Fibroblast of pulmonary artery (primary cell): ENCODE results near the gene FOSL2.

ENCODE experiments used
- DNase-seq: peaks from one replicate; pipeline ENCODE4 v3.0.0-alpha.2; 2010; ENCODE audit warnings: low read depth
- H3K4me3 ChIP-seq: replicated peaks from 2 replicates; pipeline ENCODE4 v1.5.1; 2011; ENCODE audit warnings: low read depth, mild to moderate bottlenecking, control low read depth, low read length, moderate library complexity
- CTCF ChIP-seq: IDR thresholded peaks from 2 replicates; pipeline ENCODE4 v1.5.1; 2011; ENCODE audit warnings: mild to moderate bottlenecking, control low read depth, low read length, inconsistent platforms; ENCODE audit errors: missing control alignments

Gene FOSL2

GRCh38 chr2:28447943-28448792 lies 55.5 kb downstream of the FOSL2 start:
- peak; percentile 92 for DNase-seq
- no peak for TF ChIP-seq CTCF
- no peak overlapping the region for H3K4me3 ChIP-seq

GRCh38 chr2:28448793-28449100 lies 56.1 kb downstream of the FOSL2 start:
- DNase-seq: no peak
- no peak for TF ChIP-seq CTCF
- H3K4me3 ChIP-seq: no peak overlapping the region

GRCh38 chr2:28449126-28449487 lies 56.4 kb downstream of the FOSL2 start:
- TF ChIP-seq CTCF: no peak
- no peak for DNase-seq
- H3K4me3 ChIP-seq: no peak overlapping the region

- no peak overlapping the region for H3K4me3 ChIP-seq
- TF ChIP-seq CTCF: no peak
- peak; percentile 41 for DNase-seq
Observed at GRCh38 chr2:28449488-28450395, 57.1 kb downstream of the FOSL2 start.

GRCh38 chr2:28450901-28451565 lies 58.4 kb downstream of the FOSL2 start:
- no peak overlapping the region for H3K4me3 ChIP-seq
- no peak for TF ChIP-seq CTCF
- DNase-seq: no peak

- no peak for TF ChIP-seq CTCF
- DNase-seq: no peak
- H3K4me3 ChIP-seq: no peak overlapping the region
Observed at GRCh38 chr2:28451793-28452533, 59.3 kb downstream of the FOSL2 start.
